ENCODE results near the gene MTA2. TPM values are rescaled to one million over a fixed set of nuclear protein-coding genes. Genes with fewer than 3 reads are reported as not detected.

Gene MTA2
- total and polyA plus RNA-seq, 9 donors, result 41.5 to 130 (median 89.8) TPM

GRCh38 chr11:62612366-62613290 lies 11.0 kb upstream of the MTA2 start, which contains the start of the genes EML3 and ROM1:
TSS of gene EML3 (minus strand) at chr11:62612775. CDS start at chr11:62612457, 318 bp downstream.
TSS of gene ROM1 (plus strand) at chr11:62613257. CDS start at chr11:62613282, 25 bp downstream.
- Histone ChIP-seq H3K27me3 (no peaks in the 10 kb centered on the region), H3K9me3 (no peaks in the 10 kb centered on the region), H3K27ac (peak within 1 kb of the TSS; percentile 91 to 98), H3K4me3 (peak within 1 kb of the TSS; percentile 70), H3K4me1 (ENCODE audit: insufficient read depth) (peaks cover 11% of the 10 kb centered on the region), H3K36me3 (no peaks in the 10 kb centered on the region)
- 2 to 3% (median 2%) methylated on average over 30 to 91 of the region's 91 CpGs for WGBS, 3 donors
- TF ChIP-seq EP300 (IDR thresholded peaks at IDR 0.05), result peak; percentile 21
- TF ChIP-seq CTCF (IDR thresholded peaks at IDR 0.05), result peak; percentile 81 to 95 (median 92)
- no peak for TF ChIP-seq POLR2A (IDR thresholded peaks at IDR 0.05)
- peak; percentile 92 to 96 (median 94) for DNase-seq
- intact Hi-C loops (cut with DNase I), result no loop called here

- Histone ChIP-seq H3K9me3 (no peaks in the 10 kb centered on the region), H3K36me3 (no peaks in the 10 kb centered on the region), H3K4me1 (ENCODE audit: insufficient read depth) (peaks cover 11% of the 10 kb centered on the region), H3K4me3 (peak overlapping the region; percentile 70), H3K27ac (peak overlapping the region; percentile 91 to 98), H3K27me3 (no peaks in the 10 kb centered on the region)
- peak; percentile 75 to 86 (median 78) for DNase-seq
- 0 to 1% (median 0%) methylated on average over 33 to 34 of the region's 34 CpGs for WGBS, 3 donors
- intact Hi-C loops (cut with DNase I), result no loop called here
- TF ChIP-seq EP300 (IDR thresholded peaks at IDR 0.05) (no peak), POLR2A (IDR thresholded peaks at IDR 0.05) (no peak), CTCF (IDR thresholded peaks at IDR 0.05) (no peak)
These were observed 10.2 kb upstream of the MTA2 start for GRCh38 chr11:62611705-62612365.

- H3K9me3 ChIP-seq, result no peaks in the 10 kb centered on the region
- intact Hi-C loops (cut with DNase I), result no loop called here
- H3K27ac ChIP-seq, result peak overlapping the region; percentile 91 to 98
- DNase-seq, result peak in 1 of 5 donors; percentile 49
- TF ChIP-seq POLR2A (IDR thresholded peaks at IDR 0.05), result no peak
- TF ChIP-seq EP300 (IDR thresholded peaks at IDR 0.05), result no peak
- no peak for TF ChIP-seq CTCF (IDR thresholded peaks at IDR 0.05)
- no peaks in the 10 kb centered on the region for H3K27me3 ChIP-seq
- no peaks in the 10 kb centered on the region for H3K36me3 ChIP-seq
- peak overlapping the region; percentile 70 for H3K4me3 ChIP-seq
- peaks cover 11% of the 10 kb centered on the region for H3K4me1 ChIP-seq (ENCODE audit: insufficient read depth)
- 51 to 55% (median 52%) methylated on average over 28 of the region's 28 CpGs for WGBS, 3 donors
These were observed 9.4 kb upstream of the MTA2 start for GRCh38 chr11:62610814-62611704.

DNA sequence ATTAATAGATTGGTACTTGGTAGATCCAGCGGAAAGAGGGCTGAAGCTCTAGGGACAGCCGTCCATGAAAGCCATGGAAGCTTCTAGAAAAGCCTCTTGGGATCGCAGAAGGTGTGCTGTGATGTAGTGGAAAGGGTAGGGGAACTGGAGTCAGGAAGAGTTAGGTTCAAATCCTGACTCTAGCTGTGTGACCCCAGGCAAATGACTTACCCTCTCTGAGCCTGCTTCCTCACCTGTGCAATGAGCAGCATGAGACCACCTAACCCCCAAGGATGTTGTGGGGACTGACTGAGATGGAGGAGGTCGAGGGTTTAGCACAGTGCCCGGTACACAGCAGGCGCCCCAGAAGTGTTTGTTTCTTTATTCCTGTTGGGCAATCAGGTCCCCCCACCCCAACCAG lies 8.7 kb upstream of the MTA2 start:
- H3K27me3 ChIP-seq, result no peaks in the 10 kb centered on the region
- no peaks in the 10 kb centered on the region for H3K36me3 ChIP-seq
- WGBS, 3 donors, result 82 to 90% (median 85%) methylated on average over 6 of the region's 6 CpGs
- no peak for DNase-seq
- H3K9me3 ChIP-seq, result no peaks in the 10 kb centered on the region
- TF ChIP-seq POLR2A (IDR thresholded peaks at IDR 0.05), result no peak
- TF ChIP-seq EP300 (IDR thresholded peaks at IDR 0.05), result no peak
- no peak for TF ChIP-seq CTCF (IDR thresholded peaks at IDR 0.05)
- H3K27ac ChIP-seq, result no peak overlapping the region
- intact Hi-C loops (cut with DNase I), result no loop called here
- no peak overlapping the region for H3K4me3 ChIP-seq
- H3K4me1 ChIP-seq (ENCODE audit: insufficient read depth), result peaks cover 11% of the 10 kb centered on the region
